T-helper 17 cell (primary cell): ENCODE measurements around the gene NUCB1. TPM values are rescaled to one million over a fixed set of nuclear protein-coding genes. Genes with fewer than 3 reads are reported as not detected.
"Not testable (repeated sequence)": the region's sequence is repeated elsewhere in the genome, so short reads cannot be mapped to it uniquely, and the experiment has no call there.

Source experiments
- ATAC-seq: fragments of 150-1000 bp; cut with Tn5 transposase; 2 replicates; pipeline ENCODE4 v1.10.0; 2021; ENCODE audit warnings: mild to moderate bottlenecking, moderate library complexity
- DNase-seq, 3 donors: peaks; one replicate each; pipeline versions ENCODE4 v3.0.0 to v3.0.0-alpha.2; 2020 to 2021
- H3K9me3 ChIP-seq: one replicate; pipeline ENCODE4 v1.7.0; 2013; ENCODE audit warnings: low read length, mild to moderate bottlenecking; ENCODE audit not compliant: control insufficient read depth, poor library complexity, severe bottlenecking
- H3K27ac Mint-ChIP-seq: one replicate; pipeline ENCODE4 v1.8.0; 2022; ENCODE audit warnings: mild to moderate bottlenecking, moderate library complexity, mixed read lengths
- H3K27me3 Mint-ChIP-seq: one replicate; pipeline ENCODE4 v1.8.0; 2022; ENCODE audit warnings: mixed read lengths
- H3K36me3 Mint-ChIP-seq: one replicate; pipeline ENCODE4 v1.8.0; 2022; ENCODE audit warnings: low read depth, mixed read lengths
- H3K4me1 Mint-ChIP-seq: one replicate; pipeline ENCODE4 v1.8.0; 2022; ENCODE audit warnings: mild to moderate bottlenecking, mixed read lengths
- H3K4me3 Mint-ChIP-seq: one replicate; pipeline ENCODE4 v1.8.0; 2022; ENCODE audit warnings: mild to moderate bottlenecking, moderate library complexity, mixed read lengths
- total RNA-seq, 4 donors: library from RNA in 2 of 4; stranded (reverse) in 2 of 4; gene quantifications; one replicate each; pipeline ENCODE4 v1.2.3 and lab custom pipeline; 2022 to 2026

Gene NUCB1
- total RNA-seq, 2 donors from 2014 or later, result 118 to 135 TPM

GRCh38 chr19:48868114-48868886, 31.8 kb upstream of the NUCB1 start, which contains the start of gene PLEKHA4:
Gene PLEKHA4 (minus strand): TSS chr19:48868617. CDS start chr19:48867620, 997 bp downstream.
- no peak for ATAC-seq
- Mint-ChIP-seq H3K36me3 (peaks cover 14% of the 10 kb centered on the region), H3K4me3 (no peak within 1 kb of the TSS), H3K27ac (peak within 1 kb of the TSS; percentile 57), H3K27me3 (peaks cover 21% of the 10 kb centered on the region), H3K4me1 (peaks cover 17% of the 10 kb centered on the region)
- H3K9me3 ChIP-seq, result no peaks in the 10 kb centered on the region
- no peak for DNase-seq

GRCh38 chr19:48870048-48870447, 30.1 kb upstream of the NUCB1 start:
- Mint-ChIP-seq H3K4me3 (no peak overlapping the region), H3K36me3 (peaks cover 26% of the 10 kb centered on the region), H3K27ac (no peak overlapping the region), H3K27me3 (peaks cover 21% of the 10 kb centered on the region), H3K4me1 (peaks cover 31% of the 10 kb centered on the region)
- no peak for ATAC-seq
- no peak for DNase-seq
- no peaks in the 10 kb centered on the region for H3K9me3 ChIP-seq

- peaks cover 46% of the 10 kb centered on the region for H3K4me1 Mint-ChIP-seq
- not testable (repeated sequence) for ATAC-seq
Measured at GRCh38 chr19:48871471-48872181, 28.5 kb upstream of the NUCB1 start.

GRCh38 chr19:48872182-48872883, 27.8 kb upstream of the NUCB1 start, which contains the start of gene PPP1R15A:
Gene PPP1R15A (plus strand): TSS chr19:48872421. CDS start chr19:48873234, 813 bp downstream.
- ATAC-seq (peak; percentile 50), DNase-seq (peak; percentile 87 to 100 (median 96))
- H3K9me3 ChIP-seq, result no peaks in the 10 kb centered on the region
- peaks cover 31% of the 10 kb centered on the region for H3K36me3 Mint-ChIP-seq
- H3K4me1 Mint-ChIP-seq, result peaks cover 48% of the 10 kb centered on the region
- peak within 1 kb of the TSS; percentile 95 for H3K4me3 Mint-ChIP-seq
- H3K27ac Mint-ChIP-seq, result peak within 1 kb of the TSS; percentile 99
- H3K27me3 Mint-ChIP-seq, result peaks cover 9% of the 10 kb centered on the region

More at GRCh38 chr19:48871471-48872181, 28.5 kb upstream of the NUCB1 start:
- H3K27ac Mint-ChIP-seq, result peak overlapping the region; percentile 99
- not testable (repeated sequence) for DNase-seq, H3K9me3 ChIP-seq
- H3K36me3 Mint-ChIP-seq, result peaks cover 31% of the 10 kb centered on the region
- peaks cover 16% of the 10 kb centered on the region for H3K27me3 Mint-ChIP-seq
- H3K4me3 Mint-ChIP-seq, result peak overlapping the region; percentile 95

- peak overlapping the region; percentile 95 for H3K4me3 Mint-ChIP-seq
- DNase-seq, result peak; percentile 39 to 70 (median 63)
- peaks cover 53% of the 10 kb centered on the region for H3K4me1 Mint-ChIP-seq
- H3K27me3 Mint-ChIP-seq, result peaks cover 5% of the 10 kb centered on the region
- peak; percentile 38 for ATAC-seq
- peaks cover 31% of the 10 kb centered on the region for H3K36me3 Mint-ChIP-seq
- H3K27ac Mint-ChIP-seq, result peak overlapping the region; percentile 99
- H3K9me3 ChIP-seq, result no peaks in the 10 kb centered on the region
Measured at GRCh38 chr19:48872884-48873475, 27.1 kb upstream of the NUCB1 start.

GRCh38 chr19:48873476-48874302, 26.4 kb upstream of the NUCB1 start:
- peak overlapping the region; percentile 95 for H3K4me3 Mint-ChIP-seq
- H3K27me3 Mint-ChIP-seq, result no peaks in the 10 kb centered on the region
- peaks cover 54% of the 10 kb centered on the region for H3K4me1 Mint-ChIP-seq
- no peak for ATAC-seq
- peak overlapping the region; percentile 99 for H3K27ac Mint-ChIP-seq
- H3K9me3 ChIP-seq, result no peaks in the 10 kb centered on the region
- DNase-seq, result no peak
- peaks cover 27% of the 10 kb centered on the region for H3K36me3 Mint-ChIP-seq

GRCh38 chr19:48874303-48875135, 25.6 kb upstream of the NUCB1 start:
- ATAC-seq (peak; percentile 14), DNase-seq (peak in 2 of 3 donors; percentile 36 to 48)
- Mint-ChIP-seq H3K27me3 (no peaks in the 10 kb centered on the region), H3K4me1 (peaks cover 56% of the 10 kb centered on the region), H3K27ac (peak overlapping the region; percentile 99), H3K36me3 (peaks cover 27% of the 10 kb centered on the region), H3K4me3 (peak overlapping the region; percentile 95)
- H3K9me3 ChIP-seq, result no peaks in the 10 kb centered on the region

- peaks cover 27% of the 10 kb centered on the region for H3K36me3 Mint-ChIP-seq
- DNase-seq, result peak in 1 of 3 donors; percentile 39
- not testable (repeated sequence) for H3K27me3 Mint-ChIP-seq, H3K9me3 ChIP-seq, ATAC-seq
- H3K27ac Mint-ChIP-seq, result peak overlapping the region; percentile 99
- peak overlapping the region; percentile 95 for H3K4me3 Mint-ChIP-seq
- peaks cover 56% of the 10 kb centered on the region for H3K4me1 Mint-ChIP-seq
Measured at GRCh38 chr19:48876043-48876981, 23.8 kb upstream of the NUCB1 start.

- H3K36me3 Mint-ChIP-seq, result peaks cover 22% of the 10 kb centered on the region
- peak overlapping the region; percentile 99 for H3K27ac Mint-ChIP-seq
- peaks cover 52% of the 10 kb centered on the region for H3K4me1 Mint-ChIP-seq
- H3K9me3 ChIP-seq, result no peaks in the 10 kb centered on the region
- DNase-seq (no peak), ATAC-seq (no peak)
- H3K4me3 Mint-ChIP-seq, result peak overlapping the region; percentile 70
- no peaks in the 10 kb centered on the region for H3K27me3 Mint-ChIP-seq
Measured at GRCh38 chr19:48877855-48878195, 22.3 kb upstream of the NUCB1 start.

- no peak for DNase-seq
- H3K9me3 ChIP-seq, result no peaks in the 10 kb centered on the region
- Mint-ChIP-seq H3K27me3 (no peaks in the 10 kb centered on the region), H3K4me3 (peak overlapping the region; percentile 70), H3K4me1 (peaks cover 46% of the 10 kb centered on the region), H3K36me3 (peaks cover 16% of the 10 kb centered on the region), H3K27ac (peak overlapping the region; percentile 99)
- no peak for ATAC-seq
Measured at GRCh38 chr19:48878196-48879024, 21.7 kb upstream of the NUCB1 start.
